ENCODE results near the gene NME9.

NME9 gene

DNA sequence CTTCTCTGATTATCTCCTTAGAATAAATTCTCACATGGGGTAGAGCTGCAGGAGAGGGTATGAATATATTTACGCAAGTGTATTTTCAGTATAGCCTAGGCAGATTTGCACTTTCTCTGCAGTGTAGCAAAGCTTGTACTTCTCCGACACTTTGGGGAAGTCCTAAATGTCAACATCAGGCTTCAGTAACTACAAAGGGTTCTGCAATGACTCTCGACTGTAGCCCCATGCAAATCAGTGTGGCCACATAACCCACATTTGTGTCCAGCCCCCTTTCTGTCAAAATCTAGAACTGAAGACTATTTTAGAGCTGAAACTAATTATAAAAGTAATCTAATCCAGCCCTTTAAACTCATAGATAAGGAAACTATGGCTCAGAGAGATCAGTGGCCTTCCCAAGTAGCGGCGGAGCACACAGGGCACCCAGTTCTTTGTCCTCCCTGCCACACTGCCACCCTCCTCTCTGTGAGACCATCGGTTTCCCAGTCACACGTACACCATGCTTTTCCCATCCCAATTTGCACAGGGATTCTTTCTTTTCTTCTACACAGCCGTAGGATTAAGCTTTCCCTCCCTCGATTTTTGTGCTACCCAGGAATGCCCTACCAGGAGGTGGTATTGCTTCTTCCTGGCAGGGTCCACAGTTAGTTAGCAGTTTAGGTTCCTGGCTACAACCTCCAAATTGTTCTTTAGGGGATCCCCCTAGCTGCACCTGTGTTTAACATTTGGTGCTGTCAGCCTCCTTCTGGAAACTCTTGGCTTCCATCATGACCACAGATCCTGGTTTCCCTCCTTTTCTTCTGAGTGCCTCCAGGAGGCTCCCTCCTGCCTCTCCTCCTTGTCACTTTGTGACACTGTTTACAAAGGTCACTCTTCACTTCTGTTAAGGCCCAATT lies 41.7 kb upstream of the NME9 start:
- no peak overlapping the region for H3K27ac ChIP-seq (ENCODE audit: low read depth, low read length)
- no peaks in the 10 kb centered on the region for H3K9me3 ChIP-seq (ENCODE audit: insufficient read depth, low read depth, low read length)
- H3K9ac ChIP-seq (ENCODE audit: low read depth, low read length) = no peak overlapping the region
- WGBS = 88% methylated on average over 9 of the region's 9 CpGs
- no peaks in the 10 kb centered on the region for H3K27me3 ChIP-seq (ENCODE audit: insufficient read depth, low read length)
- no peak overlapping the region for H3K4me3 ChIP-seq (ENCODE audit: low read length)
- no peaks in the 10 kb centered on the region for H3K4me1 ChIP-seq (ENCODE audit: insufficient read depth, low read length)
- no peaks in the 10 kb centered on the region for H3K36me3 ChIP-seq (ENCODE audit: insufficient read depth, low read length)

GRCh38 chr3:138370321-138370720 lies 40.7 kb upstream of the NME9 start:
- no peaks in the 10 kb centered on the region for H3K36me3 ChIP-seq (ENCODE audit: insufficient read depth, low read length)
- no peaks in the 10 kb centered on the region for H3K9me3 ChIP-seq (ENCODE audit: insufficient read depth, low read depth, low read length)
- H3K9ac ChIP-seq (ENCODE audit: low read depth, low read length) = no peak overlapping the region
- 94% methylated on average over 8 of the region's 8 CpGs for WGBS
- H3K27ac ChIP-seq (ENCODE audit: low read depth, low read length) = no peak overlapping the region
- H3K27me3 ChIP-seq (ENCODE audit: insufficient read depth, low read length) = no peaks in the 10 kb centered on the region
- H3K4me3 ChIP-seq (ENCODE audit: low read length) = no peak overlapping the region
- H3K4me1 ChIP-seq (ENCODE audit: insufficient read depth, low read length) = no peaks in the 10 kb centered on the region

DNA sequence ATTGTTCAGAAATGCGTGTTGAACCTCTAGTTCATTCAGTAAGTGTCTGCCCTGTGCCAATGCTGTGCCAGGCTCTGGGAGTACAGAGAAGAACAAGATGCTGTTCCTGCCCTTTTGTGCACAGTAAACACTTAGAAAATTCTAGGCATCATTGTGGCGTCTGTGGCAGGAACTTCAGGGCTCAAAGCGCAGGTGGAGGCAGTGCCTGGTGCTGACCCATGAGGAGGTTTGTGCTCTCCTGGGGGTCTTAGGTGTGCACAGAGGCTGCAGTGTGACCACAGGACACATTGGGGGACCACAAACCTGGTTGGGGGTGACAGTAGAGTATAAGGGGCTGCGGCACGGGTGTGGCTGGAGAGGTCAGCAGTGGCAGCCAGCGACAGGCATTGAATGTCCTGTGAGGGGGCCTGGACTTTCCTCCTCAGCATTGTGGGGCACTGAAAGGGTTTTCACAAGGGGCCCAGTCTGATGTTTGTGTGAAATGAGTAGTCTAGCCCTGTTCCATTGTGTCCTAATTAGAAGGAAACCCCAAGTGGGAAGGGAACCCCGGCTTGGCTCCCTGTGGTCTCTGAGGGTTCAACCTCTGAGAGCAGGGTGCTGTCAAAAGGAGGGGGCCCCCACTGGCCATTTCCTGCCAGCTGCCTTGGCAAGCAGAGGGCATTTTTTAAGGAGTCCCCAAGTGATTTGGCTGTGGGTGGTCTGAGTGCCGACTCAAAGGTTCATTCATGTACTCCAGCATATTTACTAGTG lies 39.7 kb upstream of the NME9 start:
- no peaks in the 10 kb centered on the region for H3K4me1 ChIP-seq (ENCODE audit: insufficient read depth, low read length)
- H3K4me3 ChIP-seq (ENCODE audit: low read length) = no peak overlapping the region
- H3K36me3 ChIP-seq (ENCODE audit: insufficient read depth, low read length) = no peaks in the 10 kb centered on the region
- H3K9ac ChIP-seq (ENCODE audit: low read depth, low read length) = no peak overlapping the region
- 94% methylated on average over 8 of the region's 8 CpGs for WGBS
- H3K9me3 ChIP-seq (ENCODE audit: insufficient read depth, low read depth, low read length) = no peaks in the 10 kb centered on the region
- no peaks in the 10 kb centered on the region for H3K27me3 ChIP-seq (ENCODE audit: insufficient read depth, low read length)
- H3K27ac ChIP-seq (ENCODE audit: low read depth, low read length) = no peak overlapping the region

DNA sequence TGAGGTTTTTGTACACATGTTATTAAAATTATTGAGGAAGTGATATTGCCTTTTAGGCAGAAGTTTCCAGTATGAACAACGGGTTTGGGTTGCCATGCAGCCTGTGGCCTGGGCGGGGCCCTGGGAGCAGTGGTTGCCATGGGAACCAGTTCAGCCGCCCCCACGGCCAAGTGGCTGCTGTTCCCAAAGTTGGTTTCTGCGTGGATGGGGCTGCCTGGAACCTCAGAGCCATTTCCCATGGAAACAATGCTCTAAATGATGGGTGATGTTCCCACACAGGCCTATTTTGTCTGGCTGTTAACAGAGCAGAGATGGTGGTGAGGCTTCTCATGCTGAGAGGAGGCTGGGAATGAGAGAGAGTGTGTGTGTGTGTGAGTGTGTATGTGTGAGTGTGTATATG lies 38.3 kb upstream of the NME9 start:
- Histone ChIP-seq H3K4me3 (ENCODE audit: low read length) (no peak overlapping the region), H3K36me3 (ENCODE audit: insufficient read depth, low read length) (no peaks in the 10 kb centered on the region), H3K9me3 (ENCODE audit: insufficient read depth, low read depth, low read length) (no peaks in the 10 kb centered on the region), H3K9ac (ENCODE audit: low read depth, low read length) (no peak overlapping the region), H3K27me3 (ENCODE audit: insufficient read depth, low read length) (no peaks in the 10 kb centered on the region), H3K27ac (ENCODE audit: low read depth, low read length) (no peak overlapping the region), H3K4me1 (ENCODE audit: insufficient read depth, low read length) (no peaks in the 10 kb centered on the region)
- WGBS = 89% methylated on average over 5 of the region's 5 CpGs

DNA sequence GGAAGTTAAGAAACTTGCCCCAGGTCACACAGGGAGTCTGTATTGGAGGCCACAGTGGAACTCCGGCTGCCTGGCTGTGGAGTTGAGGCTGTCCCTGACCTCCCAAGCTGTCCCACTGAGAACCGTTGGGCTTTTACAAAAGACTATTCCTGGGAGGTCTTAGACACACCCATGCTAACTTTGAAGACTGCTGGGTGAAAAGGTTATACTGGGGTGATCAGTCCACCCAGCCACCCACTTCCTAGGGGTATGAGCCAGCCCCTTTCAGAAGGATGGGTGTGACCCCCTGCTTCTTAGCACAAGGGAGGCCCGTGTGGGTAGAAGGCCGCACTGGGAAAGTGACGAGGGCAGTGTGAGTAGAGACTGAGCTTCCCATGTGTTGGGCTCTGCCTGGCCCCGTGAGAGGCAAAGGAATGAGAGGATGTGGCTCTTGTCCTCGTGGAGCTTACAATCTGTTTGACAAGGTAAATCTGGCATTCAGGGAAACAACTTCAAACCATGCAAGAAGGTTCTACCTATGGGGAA lies 37.7 kb upstream of the NME9 start:
- Histone ChIP-seq H3K4me3 (ENCODE audit: low read length) (no peak overlapping the region), H3K9ac (ENCODE audit: low read depth, low read length) (no peak overlapping the region), H3K36me3 (ENCODE audit: insufficient read depth, low read length) (no peaks in the 10 kb centered on the region), H3K27me3 (ENCODE audit: insufficient read depth, low read length) (no peaks in the 10 kb centered on the region), H3K27ac (ENCODE audit: low read depth, low read length) (no peak overlapping the region), H3K9me3 (ENCODE audit: insufficient read depth, low read depth, low read length) (no peaks in the 10 kb centered on the region), H3K4me1 (ENCODE audit: insufficient read depth, low read length) (no peaks in the 10 kb centered on the region)
- 93% methylated on average over 7 of the region's 7 CpGs for WGBS

DNA sequence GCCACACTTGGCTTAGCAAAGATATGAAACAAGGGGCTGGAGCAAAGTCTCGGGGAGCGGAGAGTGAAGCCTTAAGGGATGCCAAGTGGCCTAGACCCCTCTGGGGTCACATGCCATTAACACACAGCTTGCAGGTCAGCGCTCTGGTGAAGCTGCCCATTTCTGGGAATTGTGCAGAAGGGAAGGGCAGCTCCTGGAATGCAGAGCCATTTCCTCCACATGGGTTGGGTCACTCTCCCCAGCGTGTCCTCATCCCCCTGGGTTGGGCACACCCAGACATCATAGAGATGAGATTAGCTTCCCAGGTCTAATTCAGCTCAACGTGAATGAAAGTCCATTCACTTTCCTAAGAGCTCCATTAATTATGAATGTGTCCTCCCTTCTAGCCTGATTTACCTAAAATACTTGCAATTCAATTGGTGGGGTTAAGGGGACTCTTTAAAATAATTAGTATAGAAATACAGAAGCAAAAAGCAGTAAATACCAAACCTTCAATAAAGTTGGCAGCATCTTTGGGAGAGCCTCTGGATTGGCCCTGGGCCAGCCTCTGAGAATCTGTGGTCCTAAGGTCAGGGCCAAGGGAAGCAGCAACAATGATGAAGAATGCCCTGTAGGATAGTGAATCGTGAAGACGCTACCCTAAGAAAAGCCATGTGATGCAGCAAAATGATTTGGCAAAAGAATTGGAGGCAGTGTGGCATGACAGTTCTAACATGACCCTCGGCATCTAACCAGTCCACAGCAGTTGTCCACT lies 36.5 kb upstream of the NME9 start:
- WGBS = 95% methylated on average over 8 of the region's 8 CpGs
- Histone ChIP-seq H3K4me1 (ENCODE audit: insufficient read depth, low read length) (no peaks in the 10 kb centered on the region), H3K9ac (ENCODE audit: low read depth, low read length) (no peak overlapping the region), H3K36me3 (ENCODE audit: insufficient read depth, low read length) (no peaks in the 10 kb centered on the region), H3K4me3 (ENCODE audit: low read length) (no peak overlapping the region), H3K27me3 (ENCODE audit: insufficient read depth, low read length) (no peaks in the 10 kb centered on the region), H3K27ac (ENCODE audit: low read depth, low read length) (no peak overlapping the region), H3K9me3 (ENCODE audit: insufficient read depth, low read depth, low read length) (no peaks in the 10 kb centered on the region)

GRCh38 chr3:138365253-138365555 lies 35.6 kb upstream of the NME9 start:
- Histone ChIP-seq H3K4me1 (ENCODE audit: insufficient read depth, low read length) (no peaks in the 10 kb centered on the region), H3K27me3 (ENCODE audit: insufficient read depth, low read length) (no peaks in the 10 kb centered on the region), H3K9me3 (ENCODE audit: insufficient read depth, low read depth, low read length) (no peaks in the 10 kb centered on the region), H3K36me3 (ENCODE audit: insufficient read depth, low read length) (no peaks in the 10 kb centered on the region), H3K4me3 (ENCODE audit: low read length) (no peak overlapping the region), H3K9ac (ENCODE audit: low read depth, low read length) (no peak overlapping the region), H3K27ac (ENCODE audit: low read depth, low read length) (no peak overlapping the region)
- whole genome bisulfite sequencing = 90% methylated on average over 4 of the region's 4 CpGs

DNA sequence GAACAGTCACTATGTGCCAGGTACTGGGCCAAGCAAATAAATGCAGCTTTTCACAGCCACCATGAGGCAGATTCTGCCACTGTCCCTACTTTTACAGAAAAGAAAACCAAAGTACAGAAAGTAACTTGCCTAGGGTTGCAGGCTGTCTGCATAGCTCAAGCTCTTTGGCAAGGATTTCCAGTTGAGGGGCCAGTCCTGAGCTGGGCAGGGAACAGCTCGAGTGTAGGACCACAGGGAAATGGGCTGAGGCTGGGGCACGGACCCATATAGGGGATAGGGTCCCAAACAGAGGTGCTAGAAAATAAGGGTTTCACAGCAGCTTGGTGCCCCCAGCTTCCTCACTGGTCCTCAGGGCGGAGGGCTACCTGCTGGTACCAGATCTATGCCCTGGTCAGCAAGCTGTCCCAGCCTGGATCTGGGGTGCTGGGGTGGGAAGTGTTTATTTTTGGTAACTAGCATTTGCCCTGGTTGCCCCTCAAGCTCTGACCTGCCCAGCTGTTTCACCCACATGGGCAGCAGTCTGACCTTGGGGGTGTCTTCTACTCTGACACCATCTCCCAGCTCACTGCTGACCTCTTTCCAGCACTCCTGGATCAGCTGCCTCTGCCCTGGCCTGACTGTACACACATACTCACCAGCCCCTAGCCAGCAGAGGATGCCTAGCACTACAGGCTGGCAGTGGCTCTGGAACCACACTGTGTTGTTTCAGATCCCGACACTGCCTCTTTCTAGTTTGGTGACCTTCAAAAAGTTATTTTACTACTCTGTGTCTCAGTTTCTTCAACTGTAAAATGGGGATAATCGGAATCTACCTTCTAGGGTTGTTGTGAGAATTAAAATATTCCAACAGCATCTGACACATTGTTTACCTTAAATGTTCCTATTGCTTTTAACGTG lies 35.0 kb upstream of the NME9 start:
- no peak overlapping the region for H3K4me3 ChIP-seq (ENCODE audit: low read length)
- no peaks in the 10 kb centered on the region for H3K9me3 ChIP-seq (ENCODE audit: insufficient read depth, low read depth, low read length)
- 91% methylated on average over 5 of the region's 6 CpGs for WGBS
- H3K36me3 ChIP-seq (ENCODE audit: insufficient read depth, low read length) = no peaks in the 10 kb centered on the region
- H3K27ac ChIP-seq (ENCODE audit: low read depth, low read length) = no peak overlapping the region
- H3K27me3 ChIP-seq (ENCODE audit: insufficient read depth, low read length) = no peaks in the 10 kb centered on the region
- no peaks in the 10 kb centered on the region for H3K4me1 ChIP-seq (ENCODE audit: insufficient read depth, low read length)
- H3K9ac ChIP-seq (ENCODE audit: low read depth, low read length) = no peak overlapping the region

DNA sequence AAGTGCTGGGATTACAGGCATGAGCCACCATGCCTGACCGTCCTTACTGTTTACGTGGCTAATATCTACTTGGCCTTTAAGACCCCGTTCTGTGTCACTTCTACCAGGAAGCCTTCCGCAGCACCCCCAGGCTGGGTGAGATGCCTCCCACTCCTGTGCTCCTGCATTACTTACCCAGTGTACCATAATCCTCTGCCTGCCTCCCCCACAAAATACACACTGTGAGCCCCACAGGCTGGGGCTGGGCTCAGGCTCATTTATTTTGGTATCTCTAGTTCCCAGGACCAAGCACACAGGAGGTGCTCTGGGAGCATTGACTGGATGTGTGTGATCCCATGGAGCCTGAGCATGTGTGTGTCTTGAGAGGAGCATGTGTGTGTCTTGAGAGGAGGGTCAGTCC lies 33.7 kb upstream of the NME9 start:
- H3K9me3 ChIP-seq (ENCODE audit: insufficient read depth, low read depth, low read length) = no peaks in the 10 kb centered on the region
- no peak overlapping the region for H3K27ac ChIP-seq (ENCODE audit: low read depth, low read length)
- no peak overlapping the region for H3K4me3 ChIP-seq (ENCODE audit: low read length)
- no peak overlapping the region for H3K9ac ChIP-seq (ENCODE audit: low read depth, low read length)
- H3K27me3 ChIP-seq (ENCODE audit: insufficient read depth, low read length) = no peaks in the 10 kb centered on the region
- H3K4me1 ChIP-seq (ENCODE audit: insufficient read depth, low read length) = no peaks in the 10 kb centered on the region
- no peaks in the 10 kb centered on the region for H3K36me3 ChIP-seq (ENCODE audit: insufficient read depth, low read length)
- 95% methylated on average over 4 of the region's 4 CpGs for WGBS

DNA sequence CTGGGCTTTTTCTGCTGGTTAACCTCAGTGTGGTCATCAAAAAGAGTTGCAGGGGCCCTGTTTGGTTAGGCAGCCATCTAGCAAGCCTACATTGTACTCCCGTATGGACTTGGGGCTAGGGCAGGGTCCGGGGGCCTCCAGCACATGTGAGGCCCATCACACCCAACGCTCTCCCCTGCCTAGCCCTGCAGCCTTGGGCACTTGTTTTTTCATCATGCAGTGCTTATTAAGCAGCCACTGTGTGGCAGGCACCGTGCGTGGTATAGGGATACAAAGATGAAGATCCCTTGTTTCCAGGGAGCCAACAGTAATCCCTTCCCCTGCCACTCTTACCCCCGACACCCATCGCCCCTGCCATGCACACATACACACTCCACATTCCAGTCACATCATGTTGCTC lies 32.9 kb upstream of the NME9 start:
- Histone ChIP-seq H3K4me1 (ENCODE audit: insufficient read depth, low read length) (no peaks in the 10 kb centered on the region), H3K27me3 (ENCODE audit: insufficient read depth, low read length) (no peaks in the 10 kb centered on the region), H3K9ac (ENCODE audit: low read depth, low read length) (no peak overlapping the region), H3K36me3 (ENCODE audit: insufficient read depth, low read length) (no peaks in the 10 kb centered on the region), H3K4me3 (ENCODE audit: low read length) (no peak overlapping the region), H3K9me3 (ENCODE audit: insufficient read depth, low read depth, low read length) (no peaks in the 10 kb centered on the region), H3K27ac (ENCODE audit: low read depth, low read length) (no peak overlapping the region)
- WGBS = 92% methylated on average over 7 of the region's 7 CpGs
